Left colon (tissue), 2 donors: ENCODE measurements around the gene EGFL8. TPM values are rescaled to one million over a fixed set of nuclear protein-coding genes. Genes with fewer than 3 reads are reported as not detected.
"Not testable (repeated sequence)": the region's sequence is repeated elsewhere in the genome, so short reads cannot be mapped to it uniquely, and the experiment has no call there.

Source experiments
- ATAC-seq: fragments of 200-7000 bp; cut with Tn5 transposase; one replicate; pipeline ENCODE4 v1.9.1; 2020; ENCODE audit warnings: mild to moderate bottlenecking, moderate library complexity
- DNase-seq, 2 donors: peaks; one replicate each; pipeline ENCODE4 v3.0.0-alpha.2; 2020
- intact Hi-C, 2 donors: fragments of 100-400 bp; cut with DNase I in 1 of 2; cut with micrococcal nuclease in 1 of 2; formaldehyde crosslinking; loops; one replicate each; pipeline versions ENCODE4 v1.11.2 to v1.14.0; 2022; cut with DNase I, micrococcal nuclease
- total RNA-seq, 2 donors: library from RNA; stranded (reverse); fragmentation: NEBNext Ultra II Directional; extraction: Animal tissue kit (Norgen Biotek cat#: 25700); gene quantifications; one replicate each; pipeline ENCODE4 v1.2.1, GENCODE V29; 2021
- donor health status: DM: no; HTN: no; CAD: no.
- donor health status: DM: yes; HTN: yes; CAD: no.

The EGFL8 gene
- total RNA-seq, 2 donors from 2014 or later: 13.7 to 19.9 TPM

DNA sequence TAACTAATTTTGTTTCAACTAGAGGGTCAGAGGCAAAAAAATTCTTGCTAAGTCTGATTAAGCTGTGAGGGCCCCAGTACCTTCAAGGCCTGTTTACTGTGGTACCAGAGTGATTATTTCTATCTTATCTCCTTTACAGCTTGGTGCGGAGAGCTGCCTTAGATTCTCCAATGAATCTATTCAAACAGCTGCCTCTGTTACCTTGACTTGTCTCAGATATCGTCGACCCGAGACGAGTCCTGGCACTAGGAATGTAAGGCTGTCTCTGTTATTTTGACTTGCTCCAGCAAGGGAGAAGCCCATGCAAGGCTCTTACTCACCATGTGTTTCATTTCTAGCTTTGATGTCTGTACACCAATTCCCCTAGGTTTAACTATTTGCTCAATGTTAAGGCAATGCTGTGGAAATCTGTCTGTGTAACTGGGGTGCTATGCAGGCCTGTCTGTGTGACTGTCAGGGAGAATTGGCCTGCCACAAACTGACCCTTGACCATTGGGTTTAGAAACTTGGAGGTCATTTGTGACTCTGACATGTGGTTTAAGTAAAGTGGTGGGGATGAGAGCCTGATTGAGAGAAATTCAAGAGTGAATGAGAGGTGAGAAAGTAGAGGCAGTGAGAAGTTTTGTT is 23.9 kb upstream of the EGFL8 start:
- no peak for DNase-seq
- intact Hi-C loops: no loop called here
- ATAC-seq: no peak

GRCh38 chr6:32144238-32144637 is 20.2 kb upstream of the EGFL8 start:
- intact Hi-C loops: not testable (repeated sequence)
- peak; percentile 50 to 57 for DNase-seq

DNA sequence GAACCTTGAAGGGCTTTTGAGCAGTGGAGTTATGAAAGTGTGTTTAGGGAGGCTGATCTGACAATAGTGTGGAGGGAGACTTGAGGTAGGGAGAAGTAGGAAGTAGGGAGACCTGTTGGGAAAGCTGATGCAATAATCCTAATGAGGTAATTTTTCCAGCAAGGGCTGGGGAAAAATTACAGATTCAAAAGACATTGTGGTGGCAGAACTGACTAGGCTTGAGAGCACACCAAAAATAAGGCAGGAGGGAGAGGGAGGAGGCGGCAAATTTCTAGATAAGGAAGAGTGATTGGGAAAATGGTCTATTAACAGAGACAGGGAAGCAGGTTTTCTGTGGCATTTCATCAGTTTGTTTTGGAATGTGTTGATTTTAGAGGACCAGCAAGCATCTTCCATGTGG is 18.1 kb upstream of the EGFL8 start:
- DNase-seq (no peak), ATAC-seq (no peak)
- intact Hi-C loops: no loop called here

More at GRCh38 chr6:32144238-32144637, 20.2 kb upstream of the EGFL8 start:
- peak; percentile 86 for ATAC-seq

DNA sequence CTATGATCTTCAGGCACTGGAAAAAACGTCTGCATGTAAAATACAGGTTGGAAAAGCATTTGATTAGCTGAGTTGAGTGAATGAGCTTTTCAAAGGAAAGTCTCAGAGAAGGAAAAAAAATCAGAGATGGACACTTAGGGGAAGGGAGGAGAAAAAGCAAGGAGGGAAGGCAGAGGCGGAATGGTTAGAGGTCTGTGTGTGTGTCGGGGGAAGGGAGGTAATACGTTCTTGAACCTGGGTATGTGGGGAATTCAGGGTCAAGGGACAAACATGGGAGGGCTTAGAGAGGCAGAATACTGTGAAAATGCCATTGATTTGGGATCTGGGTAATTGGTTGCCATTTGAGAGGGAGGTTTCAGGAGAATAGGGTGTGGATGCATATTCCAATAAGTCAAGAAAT is 17.7 kb upstream of the EGFL8 start:
- DNase-seq (no peak), ATAC-seq (no peak)
- intact Hi-C loops: no loop called here

- ATAC-seq (no peak), DNase-seq (no peak)
- intact Hi-C loops: no loop called here
Observed at GRCh38 chr6:32147401-32148132, 16.8 kb upstream of the EGFL8 start.

DNA sequence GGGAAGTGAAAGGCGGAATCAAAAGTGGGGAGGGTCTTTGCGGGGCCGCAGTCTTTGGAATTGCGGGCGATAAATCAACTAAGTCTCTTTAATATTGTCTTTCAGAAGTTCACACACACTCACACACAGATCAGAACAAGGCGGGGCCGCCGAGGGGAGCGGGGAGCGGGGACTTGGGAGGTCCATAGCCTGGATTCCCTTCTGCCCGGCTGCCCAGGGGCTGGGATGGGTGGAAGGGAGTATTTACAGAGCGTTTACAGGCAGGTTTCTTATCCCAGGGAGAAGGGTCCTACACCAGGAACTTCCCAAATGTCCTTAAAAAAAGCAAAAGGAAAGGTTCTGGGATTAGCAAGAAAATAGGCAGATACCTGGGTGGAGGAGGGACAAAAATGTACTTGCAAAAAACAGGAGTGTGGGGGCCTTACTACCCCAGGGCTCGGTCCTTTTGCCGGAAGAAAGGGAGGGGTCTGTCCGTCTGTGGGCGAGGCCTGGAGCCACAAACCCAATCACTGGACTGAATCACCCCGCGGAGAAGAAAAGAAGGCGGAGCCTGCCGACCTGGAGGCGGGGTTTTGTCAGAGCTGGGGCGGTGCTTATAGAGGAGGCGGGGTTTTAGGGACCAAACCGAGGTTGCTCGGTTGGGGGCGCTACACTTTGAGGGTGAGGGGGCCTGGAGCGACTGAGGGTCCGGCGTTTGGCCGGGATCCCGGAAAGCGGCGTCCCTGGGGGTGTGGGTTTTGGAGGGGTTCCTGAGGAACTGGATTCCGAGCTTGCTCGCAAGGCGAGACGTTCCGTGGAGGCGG is 15.9 kb upstream of the EGFL8 start:
- ATAC-seq (peak; percentile 75), DNase-seq (peak; percentile 71 to 72)
- intact Hi-C loops: no loop called here

- intact Hi-C loops: no loop called here
Observed at GRCh38 chr6:32149092-32149755, 15.2 kb upstream of the EGFL8 start.

GRCh38 chr6:32149932-32150870 is 14.2 kb upstream of the EGFL8 start:
- intact Hi-C loops: no loop called here
- ATAC-seq (no peak), DNase-seq (no peak)

More at GRCh38 chr6:32149092-32149755, 15.2 kb upstream of the EGFL8 start:
- no peak for ATAC-seq
- DNase-seq: no peak

DNA sequence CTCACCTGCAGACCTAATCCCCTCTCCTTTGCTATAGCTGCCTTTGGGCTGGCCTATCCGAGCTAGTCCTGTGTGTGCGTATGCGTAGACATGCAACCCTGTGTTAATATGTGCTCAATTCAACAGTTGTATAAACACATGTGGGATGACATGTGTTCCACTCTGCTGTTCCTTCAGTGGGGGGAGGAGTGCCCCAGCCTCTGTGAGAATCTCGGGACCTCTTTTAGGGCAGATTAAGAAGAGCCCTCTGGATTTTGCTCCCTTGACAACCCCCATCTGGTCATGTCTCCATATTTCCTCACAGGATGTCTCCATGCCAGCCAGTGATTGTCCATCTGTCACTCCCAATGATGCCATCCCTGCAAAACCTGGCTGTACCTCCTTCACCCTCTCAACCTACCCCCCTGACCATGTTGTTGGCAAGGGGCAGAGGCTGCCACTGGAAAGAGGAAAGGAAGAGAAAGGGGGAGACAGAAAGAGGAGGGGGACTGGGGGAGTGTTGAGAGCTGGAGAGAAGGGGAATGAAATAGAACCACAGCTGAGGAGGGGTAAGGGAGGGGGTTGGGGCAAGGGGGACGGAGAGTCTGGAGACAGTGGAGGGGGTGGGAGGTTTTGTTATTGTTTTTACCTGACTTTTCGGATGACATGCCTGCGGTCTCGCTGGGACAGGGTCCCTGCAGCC is 13.1 kb upstream of the EGFL8 start:
- no peak for DNase-seq
- intact Hi-C loops: no loop called here
- no peak for ATAC-seq

DNA sequence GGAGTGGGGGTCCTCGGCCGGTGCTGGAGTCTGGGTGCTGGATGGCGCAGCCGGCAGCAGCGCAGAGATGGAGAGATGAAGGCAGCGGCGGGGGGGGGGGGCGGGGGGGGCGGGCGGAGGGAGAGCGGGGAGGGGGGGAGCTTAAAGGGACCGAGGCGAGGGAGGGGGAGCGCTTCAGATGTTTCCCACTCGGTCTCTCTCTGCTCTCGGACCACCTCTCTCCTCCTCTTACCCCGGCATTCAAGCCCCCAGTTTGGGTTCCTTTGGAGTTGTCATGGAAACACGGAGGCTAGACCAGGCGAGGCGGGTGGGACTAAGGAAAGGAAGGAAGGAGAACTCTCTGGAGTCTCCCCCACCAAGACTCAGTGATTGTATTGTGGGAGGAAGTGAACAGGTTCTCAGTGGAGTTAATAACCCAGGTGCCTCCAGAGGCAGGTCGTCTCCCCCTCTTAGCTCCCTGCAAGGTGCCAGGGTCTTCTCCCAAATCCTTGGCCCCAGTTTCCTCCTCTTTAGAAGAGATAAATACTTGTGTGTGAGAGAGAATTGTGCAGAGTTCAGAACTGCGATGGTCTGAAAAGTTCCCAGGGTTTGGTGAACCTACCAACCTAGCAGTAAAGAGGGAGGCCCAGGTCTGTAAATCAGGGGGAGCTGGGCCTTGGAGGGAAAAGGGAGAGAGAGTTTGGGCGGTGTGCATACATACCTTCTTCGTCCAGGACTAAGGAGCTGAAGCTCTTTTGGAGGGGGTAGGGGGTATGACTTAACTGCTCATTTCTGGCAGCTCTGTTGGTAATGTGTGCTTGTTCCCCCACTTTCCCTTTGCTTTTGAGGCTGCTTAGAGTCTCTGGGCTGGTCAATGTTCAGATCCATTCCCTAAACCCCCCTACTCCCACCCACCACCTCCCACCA is 12.3 kb upstream of the EGFL8 start, which contains the start of gene PRRT1:
Gene PRRT1, minus strand, starts transcription at position 77 of the 906 bp plus-strand sequence. CDS start 112 bp downstream, outside the sequence.
- ATAC-seq (no peak), DNase-seq (no peak)
- intact Hi-C loops: no loop called here

- ATAC-seq: no peak
- DNase-seq: peak; percentile 38 to 41
Observed at GRCh38 chr6:32152769-32153563, 11.4 kb upstream of the EGFL8 start.

GRCh38 chr6:32153564-32154513 is 10.6 kb upstream of the EGFL8 start, which contains the start of gene PPT2:
Gene PPT2 (plus strand): TSS chr6:32154141. CDS start chr6:32154595, 454 bp downstream.
- DNase-seq (peak; percentile 88 to 90), ATAC-seq (peak; percentile 74)
- intact Hi-C loops: no loop called here

More at GRCh38 chr6:32152769-32153563, 11.4 kb upstream of the EGFL8 start:
- intact Hi-C loops: no loop called here

DNA sequence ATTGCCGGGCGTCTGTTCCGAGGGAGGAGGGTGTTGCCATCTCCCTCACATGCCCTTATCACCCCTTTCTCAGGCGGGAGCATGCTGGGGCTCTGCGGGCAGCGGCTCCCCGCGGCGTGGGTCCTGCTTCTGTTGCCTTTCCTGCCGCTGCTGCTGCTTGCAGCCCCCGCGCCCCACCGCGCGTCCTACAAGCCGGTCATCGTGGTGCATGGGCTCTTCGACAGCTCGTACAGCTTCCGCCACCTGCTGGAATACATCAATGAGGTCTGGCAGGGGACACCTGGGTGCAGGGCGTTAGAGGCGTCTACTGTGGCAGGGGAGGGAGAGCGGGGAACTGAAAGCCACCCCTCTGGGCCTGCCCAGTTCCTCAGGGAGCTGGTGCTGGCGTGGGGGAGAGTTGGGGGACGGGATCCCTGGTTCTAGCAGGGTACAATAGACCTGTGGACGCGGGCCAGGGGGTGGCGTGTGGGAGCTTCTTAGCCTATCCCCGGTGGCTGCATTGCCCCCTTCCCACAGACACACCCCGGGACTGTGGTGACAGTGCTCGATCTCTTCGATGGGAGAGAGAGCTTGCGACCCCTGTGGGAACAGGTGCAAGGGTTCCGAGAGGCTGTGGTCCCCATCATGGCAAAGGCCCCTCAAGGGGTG is 9.8 kb upstream of the EGFL8 start:
- intact Hi-C loops: no loop called here
- peak; percentile 86 for ATAC-seq
- DNase-seq: peak; percentile 80 to 86

GRCh38 chr6:32156891-32157290 is 7.5 kb upstream of the EGFL8 start:
- ATAC-seq (no peak), DNase-seq (no peak)
- intact Hi-C loops: no loop called here
